Stimulated activated CD8-positive, alpha-beta memory T cell treated with anti-CD3 and anti-CD28 coated beads, Interleukin-4, amount 100 ng/mL, for 1 hour (primary cell): ENCODE data around the gene SLFN5.
"Not testable (repeated sequence)": the region's sequence is repeated elsewhere in the genome, so short reads cannot be mapped to it uniquely, and the experiment has no call there.

ENCODE experiments used
- DNase-seq, 2 donors: peaks; one replicate each; pipeline ENCODE4 v3.0.0-alpha.2; 2020; ENCODE audit warnings: low read depth in 2 of 2, low spot score in 1 of 2

The SLFN5 gene

GRCh38 chr17:35241520-35241919 lies 1.4 kb upstream of the SLFN5 start:
- peak in 1 of 2 donors; percentile 27 for DNase-seq

- DNase-seq: peak; percentile 58 to 70
Observed at GRCh38 chr17:35242158-35242804, 591 bp upstream of the SLFN5 start.

DNA sequence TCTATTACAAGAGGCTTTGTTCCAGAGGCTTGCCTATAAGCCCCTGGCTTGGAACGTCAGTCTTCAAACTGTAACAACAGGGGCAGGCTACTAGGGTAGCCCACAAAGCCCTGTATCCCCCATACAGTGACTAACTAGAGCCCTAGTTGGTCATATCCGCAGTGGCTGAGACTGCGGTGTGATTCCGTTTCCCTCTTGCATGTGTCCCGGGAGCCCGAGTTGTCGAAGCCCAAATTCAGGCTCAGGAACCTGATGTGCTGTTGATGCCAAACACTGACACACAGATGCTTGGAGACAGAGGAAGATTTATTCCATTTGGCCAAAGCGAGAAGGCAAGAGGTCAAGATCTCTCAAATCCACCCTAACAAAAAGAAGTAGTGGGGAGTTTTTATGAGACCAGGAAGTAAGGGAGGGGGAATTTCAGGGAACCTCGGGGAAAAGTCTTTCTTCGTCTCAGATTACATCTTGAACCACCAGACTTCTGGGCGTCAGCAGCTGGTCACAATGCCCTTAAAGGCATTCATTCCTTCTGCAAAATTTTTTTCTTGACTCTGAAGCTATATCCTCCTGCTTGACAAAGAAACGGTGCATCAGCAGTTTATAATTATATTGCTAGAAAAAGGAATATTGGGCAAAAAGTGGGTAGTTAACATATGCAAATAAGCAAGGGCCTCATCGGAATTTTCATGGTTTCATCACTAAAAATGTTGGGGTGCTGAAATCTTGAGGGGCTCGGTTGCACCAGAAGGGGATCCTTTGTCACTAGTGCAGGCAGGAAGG lies 879 bp downstream of the SLFN5 start:
- DNase-seq: peak in 1 of 2 donors; percentile 27

GRCh38 chr17:35244341-35245195 lies 1.7 kb downstream of the SLFN5 start:
- peak; percentile 65 to 73 for DNase-seq

- no peak for DNase-seq
Observed at GRCh38 chr17:35245196-35245486, 2.3 kb downstream of the SLFN5 start.

GRCh38 chr17:35252651-35253050 lies 9.8 kb downstream of the SLFN5 start:
- no peak for DNase-seq

GRCh38 chr17:35254107-35254773 lies 11.4 kb downstream of the SLFN5 start:
- DNase-seq: no peak

GRCh38 chr17:35255316-35255715 lies 12.4 kb downstream of the SLFN5 start:
- no peak for DNase-seq

DNA sequence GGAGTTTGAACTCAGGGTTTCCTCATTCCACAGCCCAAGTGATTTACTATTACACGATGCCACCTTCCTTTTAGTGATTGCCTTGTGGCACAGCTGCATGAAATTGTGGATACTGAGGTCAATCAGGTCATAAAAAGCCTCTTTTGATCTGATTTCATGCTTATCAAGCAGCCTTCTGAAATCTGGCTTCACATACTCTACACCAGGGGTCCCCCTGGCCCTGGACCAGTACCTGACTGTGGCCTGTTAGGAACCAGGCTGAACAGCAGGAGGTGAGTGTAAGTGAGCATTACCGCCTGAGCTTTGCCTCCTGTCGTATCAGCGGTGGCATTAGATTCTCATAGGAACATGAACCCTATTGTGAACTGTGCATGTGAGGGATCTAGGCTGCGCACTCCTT lies 13.8 kb downstream of the SLFN5 start:
- DNase-seq: no peak

- no peak for DNase-seq
Observed at GRCh38 chr17:35257208-35257659, 14.4 kb downstream of the SLFN5 start.

DNA sequence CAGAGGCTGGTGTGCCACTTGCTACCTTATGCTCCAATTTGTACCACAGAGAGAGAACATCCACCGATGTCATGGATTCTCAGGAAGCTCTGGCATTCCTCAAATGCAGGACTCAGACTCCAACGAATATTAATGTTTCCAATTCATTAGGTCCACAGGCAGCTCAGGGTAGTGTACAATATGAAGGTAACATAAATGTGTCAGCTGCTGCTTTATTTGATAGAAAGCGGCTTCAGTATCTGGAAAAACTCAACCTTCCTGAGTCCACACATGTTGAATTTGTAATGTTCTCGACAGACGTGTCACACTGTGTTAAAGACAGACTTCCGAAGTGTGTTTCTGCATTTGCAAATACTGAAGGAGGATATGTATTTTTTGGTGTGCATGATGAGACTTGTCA lies 16.1 kb downstream of the SLFN5 start:
- DNase-seq: no peak

- no peak for DNase-seq
Observed at GRCh38 chr17:35265071-35265470, 22.2 kb downstream of the SLFN5 start.

DNA sequence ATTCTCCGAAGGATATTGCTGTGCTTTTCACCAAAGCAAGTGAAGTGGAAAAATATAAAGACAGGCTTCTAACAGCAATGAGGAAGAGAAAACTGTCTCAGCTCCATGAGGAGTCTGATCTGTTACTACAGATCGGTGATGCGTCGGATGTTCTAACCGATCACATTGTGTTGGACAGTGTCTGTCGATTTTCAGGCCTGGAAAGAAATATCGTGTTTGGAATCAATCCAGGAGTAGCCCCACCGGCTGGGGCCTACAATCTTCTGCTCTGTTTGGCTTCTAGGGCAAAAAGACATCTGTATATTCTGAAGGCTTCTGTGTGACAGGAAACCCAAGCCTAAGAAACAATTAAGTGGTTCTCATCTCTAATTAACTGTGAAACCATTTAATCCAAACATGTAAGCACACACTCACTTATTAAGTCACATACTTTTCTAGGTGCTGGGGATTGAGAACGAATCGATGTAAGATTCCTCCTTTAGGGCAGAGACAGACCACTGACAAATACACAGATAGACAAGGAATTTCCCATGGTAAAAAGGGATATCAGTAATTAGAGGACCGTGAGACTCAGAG lies 22.8 kb downstream of the SLFN5 start:
- DNase-seq: no peak

DNA sequence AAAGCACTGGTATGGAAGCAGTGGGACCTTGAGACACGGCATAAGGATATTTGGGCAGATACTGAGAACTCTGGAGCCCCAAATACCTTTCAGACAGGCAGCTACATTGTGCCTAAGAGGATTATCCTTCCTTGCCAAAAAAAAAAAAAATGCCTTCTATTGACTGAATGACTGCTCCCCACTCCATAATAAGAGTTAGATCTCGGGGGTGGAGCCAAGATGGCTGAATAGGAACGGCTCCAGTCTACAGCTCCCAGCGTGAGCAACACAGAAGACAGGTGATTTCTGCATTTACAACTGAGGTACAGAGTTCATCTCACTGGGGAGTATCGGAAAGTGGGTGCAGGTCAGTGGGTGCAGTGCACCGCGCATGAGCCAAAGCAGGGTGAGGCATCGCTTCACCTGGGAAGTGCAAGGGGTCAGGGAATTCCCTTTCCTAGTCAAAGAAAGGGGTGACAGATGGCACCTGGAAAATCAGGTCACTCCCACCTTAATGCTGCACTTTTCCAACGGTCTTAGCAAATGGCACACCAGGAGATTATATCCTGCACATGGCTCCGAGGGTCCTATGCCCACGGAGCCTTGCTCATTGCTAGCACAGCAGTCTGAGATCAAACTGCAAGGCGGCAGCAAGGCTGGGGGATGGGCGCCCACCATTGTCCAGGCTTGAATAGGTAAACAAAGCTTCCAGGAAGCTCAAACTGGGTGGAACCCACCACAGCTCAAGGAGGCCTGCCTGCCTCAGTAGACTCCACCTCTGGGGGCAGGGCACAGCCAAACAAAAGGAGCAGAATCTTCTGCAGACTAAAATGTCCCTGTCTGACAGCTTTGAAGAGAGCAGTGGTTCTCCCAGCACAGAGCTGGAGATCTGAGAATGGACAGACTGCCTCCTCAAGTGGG lies 31.5 kb downstream of the SLFN5 start:
- not testable (repeated sequence) for DNase-seq

DNA sequence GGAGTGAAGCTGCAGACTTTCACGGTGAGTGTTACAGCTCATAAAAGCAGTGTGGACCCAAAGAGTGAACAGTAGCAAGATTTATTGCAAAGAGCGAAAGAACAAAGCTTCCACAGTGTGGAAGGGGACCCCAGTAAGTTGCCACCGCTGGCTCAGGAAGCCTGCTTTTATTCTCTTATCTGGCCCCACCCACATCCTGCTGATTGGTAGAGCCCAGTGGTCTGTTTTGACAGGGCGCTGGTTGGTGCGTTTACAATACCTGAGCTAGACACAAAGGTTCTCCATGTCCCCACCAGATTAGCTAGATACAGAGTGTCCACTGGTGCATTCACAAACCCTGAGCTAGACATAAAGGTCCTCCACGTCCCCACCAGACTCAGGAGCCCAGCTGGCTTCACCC lies 35.6 kb downstream of the SLFN5 start:
- DNase-seq: not testable (repeated sequence)

DNA sequence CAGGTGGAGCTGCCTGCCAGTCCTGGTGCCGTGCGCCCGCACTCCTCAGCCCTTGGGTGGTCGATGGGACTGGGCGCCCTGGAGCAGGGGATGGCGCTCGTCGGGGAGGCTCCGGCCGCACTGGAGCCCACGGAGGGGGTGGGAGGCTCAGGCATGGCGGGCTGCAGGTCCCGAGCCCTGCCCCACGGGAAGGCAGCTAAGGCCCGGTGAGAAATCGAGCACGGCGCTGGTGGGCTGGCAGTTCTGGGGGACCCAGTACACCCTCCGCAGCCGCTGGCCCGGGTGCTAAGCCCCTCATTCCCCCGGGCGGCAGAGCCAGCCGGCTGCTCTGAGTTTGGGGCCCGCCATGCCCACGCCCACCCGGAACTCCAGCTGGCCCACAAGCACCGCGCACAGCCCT lies 36.0 kb downstream of the SLFN5 start:
- not testable (repeated sequence) for DNase-seq

- DNase-seq: no peak
Observed at GRCh38 chr17:35283767-35284166, 40.9 kb downstream of the SLFN5 start.

GRCh38 chr17:35284955-35285354 lies 42.1 kb downstream of the SLFN5 start:
- no peak for DNase-seq

DNA sequence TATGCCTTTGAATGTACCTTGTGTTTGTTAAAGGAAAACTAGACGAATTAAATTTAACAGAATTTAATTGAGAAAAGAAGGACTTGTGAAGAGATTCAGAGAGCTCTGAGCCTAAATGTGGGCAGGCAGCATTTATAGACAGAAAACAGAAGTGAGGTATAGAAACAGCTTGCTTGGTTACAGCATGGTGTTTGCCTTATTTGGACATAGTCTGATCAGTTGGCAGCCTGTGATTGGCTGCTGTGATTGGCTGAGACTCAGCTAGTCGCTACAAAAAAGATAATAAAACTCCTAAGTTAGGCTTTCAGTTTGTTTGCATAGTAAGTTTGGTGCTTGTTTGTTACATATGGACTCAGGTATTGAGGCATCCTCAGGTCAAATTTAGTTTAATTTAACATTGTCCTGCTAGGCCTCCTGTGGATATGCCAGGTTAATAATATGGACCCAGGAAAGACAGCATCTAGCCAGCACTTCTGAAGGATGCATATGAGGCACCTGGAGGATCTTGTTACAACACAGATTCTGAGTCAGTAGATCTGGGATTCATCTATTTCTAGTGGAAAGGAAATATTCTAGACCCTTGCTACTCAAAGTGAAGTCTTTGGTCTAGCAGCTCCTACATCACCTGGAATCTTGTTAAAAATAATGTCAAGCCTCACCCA lies 43.4 kb downstream of the SLFN5 start:
- DNase-seq: no peak
